Erythroblast (primary cell): ENCODE measurements around the gene GPR153.

Experiments
- GATA1 ChIP-seq: IDR thresholded peaks from 2 replicates; pipeline ENCODE4 v1.6.1; 2011; ENCODE audit warnings: low read depth, mild to moderate bottlenecking, control low read depth, low read length, moderate library complexity
- POLR2A ChIP-seq: IDR thresholded peaks from 2 replicates; pipeline ENCODE4 v1.6.1; 2011; ENCODE audit warnings: mild to moderate bottlenecking, low read length

DNA sequence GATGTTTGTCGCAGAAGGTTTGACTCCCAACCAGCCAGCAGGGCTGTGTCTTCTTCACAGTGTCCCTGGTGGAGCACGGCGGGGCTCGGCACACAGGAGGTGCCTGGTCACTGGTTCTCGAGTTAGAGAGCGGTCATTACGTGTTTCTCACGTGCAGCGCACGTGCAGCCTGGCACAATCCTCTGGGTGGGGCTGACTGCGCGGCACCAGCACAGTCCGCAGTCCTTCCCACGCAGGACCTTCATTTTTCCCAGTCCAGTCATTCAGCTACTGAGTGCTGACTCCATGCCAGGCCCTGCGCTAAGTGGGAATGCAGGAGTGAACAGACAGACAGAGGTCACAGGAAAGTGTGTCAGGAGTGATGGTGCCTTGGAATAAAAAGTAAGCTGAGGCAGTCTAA is 46.2 kb upstream of the GPR153 start:
- TF ChIP-seq POLR2A (no peak), GATA1 (no peak)
